ENCODE data around the gene FADS2. TPM values are rescaled to one million over a fixed set of nuclear protein-coding genes. Genes with fewer than 3 reads are reported as not detected.
A peak's percentile ranks its signal among the peaks of the same experiment; 100 is the strongest.

Gene FADS2
- total and polyA plus RNA-seq, 9 of the 15 experiments (the other 6 are each of a cell fraction or from before 2014, with no cell fraction given): 2.9 to 42.8 (median 16.2) TPM

DNA sequence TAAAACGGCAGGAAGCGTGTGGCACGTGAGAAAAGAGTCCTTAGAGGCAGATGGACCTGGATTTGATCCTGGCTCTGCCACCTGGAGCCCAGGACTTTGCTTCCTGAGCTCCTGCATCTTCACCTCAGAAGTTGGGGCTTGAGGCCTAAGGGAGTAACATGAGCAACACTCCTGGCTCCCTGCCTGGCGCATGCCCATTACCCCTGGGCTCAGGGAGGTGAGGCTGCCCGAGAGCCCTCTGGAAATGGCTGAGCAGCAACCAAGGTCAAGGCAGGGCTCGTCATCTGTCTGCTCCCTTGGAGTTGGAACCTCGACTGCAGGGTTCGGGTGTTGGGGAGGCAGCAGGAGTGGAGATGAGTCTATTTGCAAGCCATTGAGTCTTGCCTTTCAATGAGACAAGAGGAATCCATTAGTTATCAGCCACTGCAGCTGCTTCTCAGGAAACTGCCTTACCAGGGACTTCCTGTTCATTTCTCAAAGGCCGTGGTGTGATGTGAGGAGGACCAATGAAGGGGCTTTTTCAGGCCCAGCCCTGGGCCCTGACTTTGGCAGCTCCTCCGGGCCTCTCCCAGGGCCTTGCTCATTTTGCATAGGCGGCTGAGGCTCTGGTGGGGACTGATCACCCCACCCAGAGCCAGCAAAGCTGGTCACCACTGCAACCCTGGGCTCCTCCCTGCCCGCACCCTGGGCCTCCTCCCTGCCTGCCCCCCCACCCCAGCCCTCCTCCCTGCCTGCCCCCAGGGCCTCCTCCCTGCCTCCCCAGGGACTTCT, 6.4 kb downstream of the FADS2 start (continued):
- no peak for TF ChIP-seq HDAC3 (IDR thresholded peaks at IDR 0.05; ENCODE audit: borderline replicate concordance, partially characterized antibody)
- TF ChIP-seq, protein P1, sequence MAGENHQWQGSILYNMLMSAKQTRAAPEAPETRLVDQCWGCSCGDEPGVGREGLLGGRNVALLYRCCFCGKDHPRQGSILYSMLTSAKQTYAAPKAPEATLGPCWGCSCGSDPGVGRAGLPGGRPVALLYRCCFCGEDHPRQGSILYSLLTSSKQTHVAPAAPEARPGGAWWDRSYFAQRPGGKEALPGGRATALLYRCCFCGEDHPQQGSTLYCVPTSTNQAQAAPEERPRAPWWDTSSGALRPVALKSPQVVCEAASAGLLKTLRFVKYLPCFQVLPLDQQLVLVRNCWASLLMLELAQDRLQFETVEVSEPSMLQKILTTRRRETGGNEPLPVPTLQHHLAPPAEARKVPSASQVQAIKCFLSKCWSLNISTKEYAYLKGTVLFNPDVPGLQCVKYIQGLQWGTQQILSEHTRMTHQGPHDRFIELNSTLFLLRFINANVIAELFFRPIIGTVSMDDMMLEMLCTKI (IDR thresholded peaks at IDR 0.05; ENCODE audit: partially characterized antibody): no peak
- TF ChIP-seq POLR2AphosphoS5 (IDR thresholded peaks at IDR 0.05; ENCODE audit: control insufficient read depth, insufficient read depth, low read depth, low read length): peak; percentile 82
- TF ChIP-seq HDAC8 (tag; IDR thresholded peaks at IDR 0.05): peak; percentile 95
- TF ChIP-seq ZNF197 (CRISPR knock-in tag; IDR thresholded peaks at IDR 0.05; ENCODE audit: low read depth): peak; percentile 47
- peak; percentile 91 for TF ChIP-seq SMAD4 (CRISPR knock-in tag; conservative IDR thresholded peaks at IDR 0.05)

DNA sequence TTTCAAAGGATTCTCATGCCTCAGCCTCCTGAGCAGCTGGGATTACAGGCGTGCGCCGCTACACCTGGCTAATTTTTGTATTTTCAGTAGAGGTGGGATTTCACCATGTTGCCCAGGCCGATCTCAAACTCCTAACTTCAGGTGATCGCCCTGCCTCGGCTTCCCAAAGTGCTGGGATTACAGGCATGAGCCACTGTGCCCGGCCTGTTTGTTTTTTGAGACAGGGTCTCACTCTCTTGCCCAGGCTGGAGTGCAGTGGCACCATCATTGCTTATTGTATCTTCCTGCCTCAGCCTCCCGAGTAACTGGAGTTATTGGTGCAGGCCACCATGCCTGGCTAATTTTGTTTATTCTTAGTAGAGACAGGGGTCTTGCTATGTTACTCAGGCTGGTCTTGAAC, 8.1 kb downstream of the FADS2 start:
- peaks cover 16% of the 10 kb centered on the region for H3K36me3 ChIP-seq (ENCODE audit: control insufficient read depth, insufficient read depth, low read length)
- H4K20me1 ChIP-seq (replicated peaks; ENCODE audit: control insufficient read depth, insufficient read depth, low read length): no peaks in the 10 kb centered on the region
- no peaks in the 10 kb centered on the region for H3K27me3 ChIP-seq (ENCODE audit: control insufficient read depth in 2 of 2, insufficient read depth in 2 of 2, low read length in 2 of 2)
- ChIA-PET POLR2A (interaction anchor here (0.8 to 0.9 kb wide), 3 partner anchors 13 to 131 kb away, joined by 3 read pairs; no protein-coding TSS in a partner anchor), CTCF (ENCODE audit: low intra/inter-chr PET ratio) (no interaction called here)
- ATAC-seq: no peak
- no peak overlapping the region for H3K4me3 ChIP-seq
- H3K9me1 ChIP-seq (ENCODE audit: control insufficient read depth, insufficient read depth, low read length): peaks cover 15% of the 10 kb centered on the region
- FAIRE-seq: no peak
- H3K9ac ChIP-seq (ENCODE audit: insufficient read depth in 1 of 2, low read depth in 2 of 2, low read length in 2 of 2): peak overlapping the region; percentile 53 to 86; a peak in 3 of 4 replicates
- BruUV-seq (replicated peaks): no TSS peak
- 84% methylated on average over 8 of the region's 8 CpGs for WGBS (ENCODE audit: insufficient coverage, low coverage, missing lambda C conversion rate)
- peak overlapping the region; percentile 100 for H3K27ac ChIP-seq (ENCODE audit: extremely low read depth, low read depth, low read length)
- H3K79me2 ChIP-seq (ENCODE audit: control insufficient read depth, insufficient read depth, low read length): peaks cover 36% of the 10 kb centered on the region; the same call in 2 of the 3 replicates
- H2AFZ ChIP-seq (ENCODE audit: low read depth, low read length): no peak overlapping the region
- peaks cover 62 to 72% of the 10 kb centered on the region in 2 experiments for H3K4me1 ChIP-seq (replicated peaks in 1 of 2; ENCODE audit: control insufficient read depth in 2 of 2, insufficient read depth in 2 of 2, low read length in 2 of 2)
- DNase-seq (ENCODE audit: extremely low read depth in 1 of 4, low spot score in 3 of 4): no peak
- in situ Hi-C loops (cut with MboI): no loop called here
- no peaks in the 10 kb centered on the region for H3K9me3 ChIP-seq (replicated peaks; ENCODE audit: control insufficient read depth, insufficient read depth, low read depth, low read length)
- intact Hi-C loops (cut with micrococcal nuclease): no loop called here
- peak overlapping the region; percentile 59; the same call in 1 of the 2 replicates for H3K4me2 ChIP-seq (ENCODE audit: insufficient read depth, low read length)
- no peak for TF ChIP-seq ZNF133 (CRISPR knock-in tag; IDR thresholded peaks at IDR 0.05)
- no peak for TF ChIP-seq ZBTB17 (CRISPR knock-in tag; IDR thresholded peaks at IDR 0.05)
- no peak for TF ChIP-seq ZNF75A (CRISPR knock-in tag; IDR thresholded peaks at IDR 0.05)
- TF ChIP-seq CBX8 (IDR thresholded peaks at IDR 0.05; ENCODE audit: borderline replicate concordance, extremely low read depth, low read depth, low read length, poor library complexity, severe bottlenecking): no peak
- TF ChIP-seq, protein P2, sequence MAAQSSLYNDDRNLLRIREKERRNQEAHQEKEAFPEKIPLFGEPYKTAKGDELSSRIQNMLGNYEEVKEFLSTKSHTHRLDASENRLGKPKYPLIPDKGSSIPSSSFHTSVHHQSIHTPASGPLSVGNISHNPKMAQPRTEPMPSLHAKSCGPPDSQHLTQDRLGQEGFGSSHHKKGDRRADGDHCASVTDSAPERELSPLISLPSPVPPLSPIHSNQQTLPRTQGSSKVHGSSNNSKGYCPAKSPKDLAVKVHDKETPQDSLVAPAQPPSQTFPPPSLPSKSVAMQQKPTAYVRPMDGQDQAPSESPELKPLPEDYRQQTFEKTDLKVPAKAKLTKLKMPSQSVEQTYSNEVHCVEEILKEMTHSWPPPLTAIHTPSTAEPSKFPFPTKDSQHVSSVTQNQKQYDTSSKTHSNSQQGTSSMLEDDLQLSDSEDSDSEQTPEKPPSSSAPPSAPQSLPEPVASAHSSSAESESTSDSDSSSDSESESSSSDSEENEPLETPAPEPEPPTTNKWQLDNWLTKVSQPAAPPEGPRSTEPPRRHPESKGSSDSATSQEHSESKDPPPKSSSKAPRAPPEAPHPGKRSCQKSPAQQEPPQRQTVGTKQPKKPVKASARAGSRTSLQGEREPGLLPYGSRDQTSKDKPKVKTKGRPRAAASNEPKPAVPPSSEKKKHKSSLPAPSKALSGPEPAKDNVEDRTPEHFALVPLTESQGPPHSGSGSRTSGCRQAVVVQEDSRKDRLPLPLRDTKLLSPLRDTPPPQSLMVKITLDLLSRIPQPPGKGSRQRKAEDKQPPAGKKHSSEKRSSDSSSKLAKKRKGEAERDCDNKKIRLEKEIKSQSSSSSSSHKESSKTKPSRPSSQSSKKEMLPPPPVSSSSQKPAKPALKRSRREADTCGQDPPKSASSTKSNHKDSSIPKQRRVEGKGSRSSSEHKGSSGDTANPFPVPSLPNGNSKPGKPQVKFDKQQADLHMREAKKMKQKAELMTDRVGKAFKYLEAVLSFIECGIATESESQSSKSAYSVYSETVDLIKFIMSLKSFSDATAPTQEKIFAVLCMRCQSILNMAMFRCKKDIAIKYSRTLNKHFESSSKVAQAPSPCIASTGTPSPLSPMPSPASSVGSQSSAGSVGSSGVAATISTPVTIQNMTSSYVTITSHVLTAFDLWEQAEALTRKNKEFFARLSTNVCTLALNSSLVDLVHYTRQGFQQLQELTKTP (IDR thresholded peaks at IDR 0.05; ENCODE audit: low read depth in 1 of 2, partially characterized antibody in 2 of 2): no peak
- TF ChIP-seq, protein P3, sequence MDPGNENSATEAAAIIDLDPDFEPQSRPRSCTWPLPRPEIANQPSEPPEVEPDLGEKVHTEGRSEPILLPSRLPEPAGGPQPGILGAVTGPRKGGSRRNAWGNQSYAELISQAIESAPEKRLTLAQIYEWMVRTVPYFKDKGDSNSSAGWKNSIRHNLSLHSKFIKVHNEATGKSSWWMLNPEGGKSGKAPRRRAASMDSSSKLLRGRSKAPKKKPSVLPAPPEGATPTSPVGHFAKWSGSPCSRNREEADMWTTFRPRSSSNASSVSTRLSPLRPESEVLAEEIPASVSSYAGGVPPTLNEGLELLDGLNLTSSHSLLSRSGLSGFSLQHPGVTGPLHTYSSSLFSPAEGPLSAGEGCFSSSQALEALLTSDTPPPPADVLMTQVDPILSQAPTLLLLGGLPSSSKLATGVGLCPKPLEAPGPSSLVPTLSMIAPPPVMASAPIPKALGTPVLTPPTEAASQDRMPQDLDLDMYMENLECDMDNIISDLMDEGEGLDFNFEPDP (CRISPR knock-in tag; IDR thresholded peaks at IDR 0.05): no peak
